ENCODE results near the gene SLC25A13.

- no peak for TF ChIP-seq CTCF (conservative IDR thresholded peaks at IDR 0.05)
- no peak for TF ChIP-seq ZFX (IDR thresholded peaks at IDR 0.05)
Observed at GRCh38 chr7:96084881-96085553, 236.9 kb downstream of the SLC25A13 start.
